ENCODE results near the gene ACTMAP. TPM values are rescaled to one million over a fixed set of nuclear protein-coding genes. Genes with fewer than 3 reads are reported as not detected.
A peak's percentile ranks its signal among the peaks of the same experiment; 100 is the strongest.

The ACTMAP gene, protein sequence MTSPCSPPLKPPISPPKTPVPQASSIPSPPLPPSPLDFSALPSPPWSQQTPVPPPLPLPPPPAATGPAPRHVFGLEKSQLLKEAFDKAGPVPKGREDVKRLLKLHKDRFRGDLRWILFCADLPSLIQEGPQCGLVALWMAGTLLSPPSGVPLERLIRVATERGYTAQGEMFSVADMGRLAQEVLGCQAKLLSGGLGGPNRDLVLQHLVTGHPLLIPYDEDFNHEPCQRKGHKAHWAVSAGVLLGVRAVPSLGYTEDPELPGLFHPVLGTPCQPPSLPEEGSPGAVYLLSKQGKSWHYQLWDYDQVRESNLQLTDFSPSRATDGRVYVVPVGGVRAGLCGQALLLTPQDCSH
- total RNA-seq (7.6 and 9.6 TPM in 2 replicates), polyA plus RNA-seq (30.4 and 40.0 TPM in 2 replicates)

DNA sequence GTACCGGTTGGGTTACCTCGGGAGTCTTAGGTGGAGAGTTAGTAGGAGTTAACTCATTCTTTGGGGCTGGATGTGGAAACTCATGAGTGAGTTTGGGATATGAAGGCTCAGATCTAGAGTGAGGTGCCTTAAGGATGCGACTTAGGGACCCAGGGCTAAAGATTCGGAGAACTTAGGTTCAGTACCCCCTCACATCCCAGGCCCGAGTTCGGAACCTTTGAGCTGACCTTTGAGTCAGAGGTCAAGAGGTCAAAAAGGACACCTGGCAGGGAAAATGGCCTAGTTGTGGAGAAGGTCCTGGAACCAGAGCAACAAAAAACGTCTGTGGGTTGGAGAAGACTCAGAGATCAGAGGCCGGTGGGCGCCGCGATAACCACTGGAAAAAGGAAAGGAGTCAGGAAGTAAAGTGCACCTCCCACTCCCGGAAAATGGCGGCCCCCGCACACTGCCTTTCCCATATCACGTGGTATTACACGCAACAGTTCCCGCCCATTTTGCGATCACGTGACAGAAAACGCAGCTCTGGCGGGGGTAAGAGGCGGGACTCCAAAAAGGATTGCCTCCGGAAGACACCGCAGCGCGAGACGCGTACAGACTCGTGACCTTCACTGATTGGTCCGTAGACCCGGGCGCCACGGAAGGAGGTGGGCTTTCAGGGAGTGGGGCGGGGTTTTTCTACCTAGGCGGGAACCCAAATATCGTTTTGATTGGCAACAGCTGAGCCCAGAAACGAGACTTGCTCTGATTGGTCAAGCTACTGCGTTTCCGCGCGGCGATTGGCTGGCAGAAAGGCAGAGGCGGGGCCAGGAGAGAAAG lies at the start of gene ACTMAP:
ACTMAP (minus strand) TSS at position 420 of the 816 bp plus-strand sequence. CDS start 674 bp downstream, outside the sequence.
- Histone ChIP-seq H3K9me3 (ENCODE audit: low read depth) (no peaks in the 10 kb centered on the region), H3K36me3 (no peaks in the 10 kb centered on the region), H3K4me1 (ENCODE audit: low read depth) (peaks cover 16% of the 10 kb centered on the region), H3K4me3 (peak within 1 kb of the TSS; percentile 64), H3K27me3 (no peaks in the 10 kb centered on the region), H3K27ac (peak within 1 kb of the TSS; percentile 90)
- TF ChIP-seq, protein P1, sequence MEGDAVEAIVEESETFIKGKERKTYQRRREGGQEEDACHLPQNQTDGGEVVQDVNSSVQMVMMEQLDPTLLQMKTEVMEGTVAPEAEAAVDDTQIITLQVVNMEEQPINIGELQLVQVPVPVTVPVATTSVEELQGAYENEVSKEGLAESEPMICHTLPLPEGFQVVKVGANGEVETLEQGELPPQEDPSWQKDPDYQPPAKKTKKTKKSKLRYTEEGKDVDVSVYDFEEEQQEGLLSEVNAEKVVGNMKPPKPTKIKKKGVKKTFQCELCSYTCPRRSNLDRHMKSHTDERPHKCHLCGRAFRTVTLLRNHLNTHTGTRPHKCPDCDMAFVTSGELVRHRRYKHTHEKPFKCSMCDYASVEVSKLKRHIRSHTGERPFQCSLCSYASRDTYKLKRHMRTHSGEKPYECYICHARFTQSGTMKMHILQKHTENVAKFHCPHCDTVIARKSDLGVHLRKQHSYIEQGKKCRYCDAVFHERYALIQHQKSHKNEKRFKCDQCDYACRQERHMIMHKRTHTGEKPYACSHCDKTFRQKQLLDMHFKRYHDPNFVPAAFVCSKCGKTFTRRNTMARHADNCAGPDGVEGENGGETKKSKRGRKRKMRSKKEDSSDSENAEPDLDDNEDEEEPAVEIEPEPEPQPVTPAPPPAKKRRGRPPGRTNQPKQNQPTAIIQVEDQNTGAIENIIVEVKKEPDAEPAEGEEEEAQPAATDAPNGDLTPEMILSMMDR (IDR thresholded peaks at IDR 0.05; ENCODE audit: low read depth, low read length) = no peak
- peak; percentile 100 for DNase-seq (ENCODE audit: low read depth in 1 of 2, low spot score in 1 of 2)

DNA sequence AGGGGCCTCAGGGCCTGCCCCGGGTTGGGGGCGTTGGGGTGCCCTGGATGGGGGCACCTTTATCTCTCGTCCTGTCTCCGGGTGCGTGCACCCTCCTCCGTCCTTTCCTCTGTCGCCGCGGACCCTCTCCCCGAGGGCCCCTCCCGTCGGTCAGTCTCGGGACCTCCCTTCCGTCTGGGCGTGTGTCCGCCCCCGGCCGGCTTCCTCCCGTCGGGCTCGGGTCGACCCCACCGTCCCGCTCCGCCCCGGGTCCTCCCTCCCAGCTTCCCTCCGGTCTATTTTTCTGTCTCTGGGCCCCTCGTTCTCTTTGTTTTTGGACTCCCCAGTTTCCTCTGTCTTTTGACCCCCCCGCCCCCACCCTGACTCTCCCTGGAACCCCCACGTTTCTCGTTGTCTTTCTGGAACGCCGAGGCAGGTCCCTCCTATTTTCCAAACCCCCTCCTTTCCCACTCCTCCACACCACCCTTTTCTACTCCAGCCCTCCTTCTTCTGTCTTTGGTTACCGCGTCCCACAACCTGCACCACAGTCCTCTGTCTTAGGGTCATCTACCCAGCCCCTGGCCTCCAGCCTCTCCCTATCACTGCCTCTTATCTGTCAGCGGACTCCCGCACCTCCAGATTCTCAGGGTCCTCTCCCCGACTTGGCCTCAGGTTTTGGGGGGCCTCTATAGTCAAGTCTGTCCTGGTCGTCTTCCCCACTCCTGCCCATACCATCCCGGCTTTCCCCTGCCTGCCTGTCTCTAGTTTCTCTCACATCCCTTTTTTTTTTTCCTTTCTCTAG lies 49.5 kb upstream of the ACTMAP start:
- peak; percentile 46 to 60 for DNase-seq (ENCODE audit: low read depth in 1 of 2, low spot score in 1 of 2)
- Histone ChIP-seq H3K27ac (peak overlapping the region; percentile 99), H3K4me3 (peak overlapping the region; percentile 96), H3K9me3 (ENCODE audit: low read depth) (no peaks in the 10 kb centered on the region), H3K4me1 (ENCODE audit: low read depth) (peaks cover 42% of the 10 kb centered on the region), H3K27me3 (no peaks in the 10 kb centered on the region), H3K36me3 (peaks cover 8% of the 10 kb centered on the region)
- TF ChIP-seq, protein P1 (IDR thresholded peaks at IDR 0.05; ENCODE audit: low read depth, low read length) = no peak

DNA sequence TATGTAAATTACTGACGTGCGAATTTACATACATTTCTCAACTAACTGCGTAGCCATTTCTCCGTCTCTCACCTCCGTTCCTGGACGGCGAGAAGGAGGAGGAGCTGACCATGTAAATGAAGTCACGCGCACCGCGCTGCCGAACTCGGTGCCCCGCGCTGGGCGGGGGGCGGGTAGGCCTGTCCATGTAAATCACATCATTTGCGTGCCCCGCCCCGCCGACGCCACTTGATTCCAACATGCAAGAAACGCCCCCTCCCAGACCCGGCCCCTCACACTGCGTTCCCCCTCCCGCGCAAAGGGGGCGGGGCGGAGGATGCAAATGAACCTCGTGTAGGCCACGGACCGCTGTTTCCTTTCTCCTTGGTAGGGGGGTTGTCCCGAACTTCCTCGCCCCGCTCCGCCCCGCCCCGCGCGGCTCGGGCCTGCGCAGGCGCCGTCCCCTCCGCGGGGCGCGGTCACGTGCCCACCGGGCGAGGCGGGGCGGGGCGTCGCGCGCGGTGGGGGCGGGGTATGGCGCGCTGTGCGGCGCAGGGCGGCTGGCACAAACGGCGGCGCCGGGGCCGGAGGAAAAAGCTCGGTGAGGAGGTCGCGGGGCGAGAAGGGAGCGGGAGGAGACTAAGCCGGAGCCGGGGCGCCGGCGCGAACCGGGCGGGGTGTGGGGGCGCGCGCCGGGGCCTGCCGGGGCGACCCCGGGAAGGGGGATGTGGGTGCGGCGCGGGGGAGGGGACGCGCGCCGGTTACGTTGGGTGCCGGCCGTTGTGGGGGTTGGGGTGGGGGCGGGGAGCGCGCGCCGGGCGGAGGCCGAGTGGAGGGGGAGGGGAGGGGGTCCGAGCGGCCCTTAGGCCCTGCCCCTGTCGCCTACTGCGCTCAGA lies 48.6 kb upstream of the ACTMAP start, which contains the start of gene EGLN2:
EGLN2 (plus strand) TSS at position 509 of the 875 bp plus-strand sequence. CDS start 1,382 bp downstream, outside the sequence.
- Histone ChIP-seq H3K9me3 (ENCODE audit: low read depth) (no peaks in the 10 kb centered on the region), H3K36me3 (peaks cover 8% of the 10 kb centered on the region), H3K27me3 (no peaks in the 10 kb centered on the region), H3K4me1 (ENCODE audit: low read depth) (peaks cover 38% of the 10 kb centered on the region), H3K4me3 (peak within 1 kb of the TSS; percentile 96), H3K27ac (peak within 1 kb of the TSS; percentile 99)
- DNase-seq (ENCODE audit: low read depth in 1 of 2, low spot score in 1 of 2) = peak; percentile 100
- TF ChIP-seq, protein P1 (IDR thresholded peaks at IDR 0.05; ENCODE audit: low read depth, low read length) = no peak

DNA sequence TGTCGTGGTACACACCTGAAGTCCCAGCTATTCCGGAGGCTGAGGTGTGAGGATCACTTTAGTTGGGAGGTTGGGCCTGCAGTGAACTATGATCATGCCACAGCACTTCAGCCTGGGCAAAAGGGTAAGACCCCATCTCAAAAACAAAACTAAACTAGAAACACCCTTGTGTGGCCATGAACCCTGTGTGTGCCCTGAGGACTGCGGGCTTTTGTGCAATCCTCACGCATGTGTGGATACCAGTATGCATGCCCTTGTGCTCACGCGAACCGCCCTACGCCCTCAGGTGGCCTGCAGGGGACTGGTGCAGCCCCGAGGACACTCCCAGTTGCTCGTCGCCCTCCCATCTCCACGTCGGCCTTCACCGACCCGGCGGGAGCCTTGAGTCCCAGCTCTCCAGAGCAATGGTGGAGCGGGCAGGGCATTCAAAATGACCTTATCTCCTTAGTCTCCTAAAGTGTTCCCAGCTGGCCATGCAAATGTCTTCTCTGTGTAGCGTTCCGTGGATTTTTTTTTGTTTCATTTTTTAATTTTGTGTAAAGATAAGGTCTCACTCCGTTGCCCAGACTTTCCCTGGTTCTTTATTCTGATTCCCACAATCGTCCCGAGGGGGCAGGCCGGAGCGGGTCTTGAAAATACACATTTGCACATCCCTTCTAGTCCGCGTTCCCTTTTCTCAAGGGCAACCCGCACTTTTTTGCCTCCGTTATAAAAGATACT lies 47.8 kb upstream of the ACTMAP start:
- Histone ChIP-seq H3K4me1 (ENCODE audit: low read depth) (peaks cover 30% of the 10 kb centered on the region), H3K9me3 (ENCODE audit: low read depth) (no peaks in the 10 kb centered on the region), H3K27me3 (no peaks in the 10 kb centered on the region), H3K4me3 (peak overlapping the region; percentile 42), H3K27ac (peak overlapping the region; percentile 90), H3K36me3 (peaks cover 8% of the 10 kb centered on the region)
- DNase-seq (ENCODE audit: low read depth in 1 of 2, low spot score in 1 of 2) = peak; percentile 73 to 78
- TF ChIP-seq, protein P1 (IDR thresholded peaks at IDR 0.05; ENCODE audit: low read depth, low read length) = peak; percentile 53
